ENCODE results near the gene PARK7. TPM values are rescaled to one million over a fixed set of nuclear protein-coding genes. Genes with fewer than 3 reads are reported as not detected.
A peak's percentile ranks its signal among the peaks of the same experiment; 100 is the strongest.
"Not testable (repeated sequence)": the region's sequence is repeated elsewhere in the genome, so short reads cannot be mapped to it uniquely, and the experiment has no call there.

Gene PARK7
- total RNA-seq, 2 donors from 2014 or later, result 206 to 266 TPM

GRCh38 chr1:7962014-7962335 is 464 bp downstream of the PARK7 start:
- peak overlapping the region; percentile 75 to 87 for H3K4me3 ChIP-seq
- no peak for TF ChIP-seq CTCF (IDR thresholded peaks at IDR 0.05)
- peaks cover 0 to 34% of the 10 kb centered on the region in 2 donors for H3K4me1 ChIP-seq
- H3K27me3 ChIP-seq, result no peaks in the 10 kb centered on the region
- H3K9me3 ChIP-seq, result no peaks in the 10 kb centered on the region
- H3K36me3 ChIP-seq, result peaks cover 37% of the 10 kb centered on the region
- peak overlapping the region; percentile 94 to 96 for H3K27ac ChIP-seq
- no peak for DNase-seq (ENCODE audit: low spot score)

- Histone ChIP-seq H3K4me1 (peaks cover 0 to 41% of the 10 kb centered on the region in 2 donors), H3K9me3 (no peaks in the 10 kb centered on the region), H3K27ac (no peak overlapping the region), H3K36me3 (peaks cover 37% of the 10 kb centered on the region), H3K27me3 (no peaks in the 10 kb centered on the region), H3K4me3 (no peak overlapping the region)
- TF ChIP-seq CTCF (IDR thresholded peaks at IDR 0.05), result no peak
- DNase-seq (ENCODE audit: low spot score), result no peak
These were observed 1.3 kb downstream of the PARK7 start for GRCh38 chr1:7962636-7963377.

GRCh38 chr1:7963378-7963730 is 1.8 kb downstream of the PARK7 start:
- H3K9me3 ChIP-seq; H3K27ac ChIP-seq; H3K4me3 ChIP-seq; DNase-seq (ENCODE audit: low spot score); H3K27me3 ChIP-seq: not testable (repeated sequence)
- Histone ChIP-seq H3K36me3 (peaks cover 38% of the 10 kb centered on the region), H3K4me1 (peaks cover 0 to 41% of the 10 kb centered on the region in 2 donors)

GRCh38 chr1:7963841-7964240 is 2.3 kb downstream of the PARK7 start:
- H3K27me3 ChIP-seq; H3K27ac ChIP-seq; H3K4me3 ChIP-seq; DNase-seq (ENCODE audit: low spot score); H3K9me3 ChIP-seq: not testable (repeated sequence)
- Histone ChIP-seq H3K36me3 (peaks cover 43% of the 10 kb centered on the region), H3K4me1 (peaks cover 0 to 41% of the 10 kb centered on the region in 2 donors)

- H3K27ac ChIP-seq, result no peak overlapping the region
- no peaks in the 10 kb centered on the region for H3K27me3 ChIP-seq
- no peak for DNase-seq (ENCODE audit: low spot score)
- H3K36me3 ChIP-seq, result peaks cover 49% of the 10 kb centered on the region
- H3K4me3 ChIP-seq, result no peak overlapping the region
- TF ChIP-seq CTCF (IDR thresholded peaks at IDR 0.05), result no peak
- H3K9me3 ChIP-seq, result no peaks in the 10 kb centered on the region
- peaks cover 0 to 41% of the 10 kb centered on the region in 2 donors for H3K4me1 ChIP-seq
These were observed 3.0 kb downstream of the PARK7 start for GRCh38 chr1:7964476-7964875.

GRCh38 chr1:7967196-7967595 is 5.7 kb downstream of the PARK7 start:
- no peak for DNase-seq (ENCODE audit: low spot score)
- H3K4me1 ChIP-seq, result peaks cover 0 to 33% of the 10 kb centered on the region in 2 donors
- H3K27me3 ChIP-seq, result no peaks in the 10 kb centered on the region
- no peaks in the 10 kb centered on the region for H3K9me3 ChIP-seq
- H3K27ac ChIP-seq, result no peak overlapping the region
- H3K36me3 ChIP-seq, result peaks cover 74% of the 10 kb centered on the region
- TF ChIP-seq CTCF (IDR thresholded peaks at IDR 0.05), result no peak
- H3K4me3 ChIP-seq, result no peak overlapping the region

GRCh38 chr1:7967651-7968050 is 6.1 kb downstream of the PARK7 start:
- Histone ChIP-seq H3K4me1 (peaks cover 0 to 29% of the 10 kb centered on the region in 2 donors), H3K4me3 (no peak overlapping the region), H3K27ac (no peak overlapping the region), H3K9me3 (no peaks in the 10 kb centered on the region), H3K36me3 (peaks cover 78% of the 10 kb centered on the region), H3K27me3 (no peaks in the 10 kb centered on the region)
- DNase-seq (ENCODE audit: low spot score), result no peak
- no peak for TF ChIP-seq CTCF (IDR thresholded peaks at IDR 0.05)
